HG03439 (cell line): ENCODE data around the gene TRPM3.
"Not testable (repeated sequence)": the region's sequence is repeated elsewhere in the genome, so short reads cannot be mapped to it uniquely, and the experiment has no call there.

Source experiments
- ATAC-seq: cut with Tn5 transposase; IDR thresholded peaks from one replicate; pipeline ENCODE4 v1.9.1; 2021; ENCODE audit warnings: mild to moderate bottlenecking, moderate library complexity; ENCODE audit not compliant: unreplicated experiment

The TRPM3 gene

DNA sequence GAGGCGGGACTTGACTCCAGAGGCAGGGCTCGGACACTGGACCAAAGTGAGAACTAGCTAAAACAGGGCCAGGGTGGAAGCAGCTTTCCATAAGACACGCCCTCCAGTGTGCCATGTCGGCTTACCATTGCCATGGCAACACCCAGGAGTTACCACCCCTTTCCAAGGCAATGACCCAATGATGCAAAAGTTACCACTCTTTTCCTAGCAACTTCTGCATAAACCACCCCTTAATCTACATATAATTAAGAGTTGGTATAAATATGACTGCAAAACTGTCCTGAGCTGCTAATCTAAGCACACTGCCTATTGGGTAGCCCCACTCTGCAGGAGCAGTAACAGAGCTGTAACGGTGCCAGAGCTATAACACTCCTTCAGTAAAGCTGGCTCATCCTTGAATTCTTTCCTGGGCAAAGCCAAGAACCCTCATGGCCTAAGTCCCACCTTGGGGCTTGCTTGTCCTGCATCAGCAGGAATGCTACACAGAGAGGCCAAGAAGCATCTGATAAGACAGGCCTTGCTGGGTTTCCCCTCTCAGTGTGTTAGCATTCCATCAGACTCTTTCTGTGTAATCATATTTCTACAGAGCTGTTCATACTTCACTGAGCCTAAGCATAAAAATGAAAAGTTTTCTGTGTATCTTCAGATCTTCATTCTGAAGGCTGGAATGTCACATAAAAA, 444.2 kb downstream of the TRPM3 start:
- ATAC-seq = no peak

DNA sequence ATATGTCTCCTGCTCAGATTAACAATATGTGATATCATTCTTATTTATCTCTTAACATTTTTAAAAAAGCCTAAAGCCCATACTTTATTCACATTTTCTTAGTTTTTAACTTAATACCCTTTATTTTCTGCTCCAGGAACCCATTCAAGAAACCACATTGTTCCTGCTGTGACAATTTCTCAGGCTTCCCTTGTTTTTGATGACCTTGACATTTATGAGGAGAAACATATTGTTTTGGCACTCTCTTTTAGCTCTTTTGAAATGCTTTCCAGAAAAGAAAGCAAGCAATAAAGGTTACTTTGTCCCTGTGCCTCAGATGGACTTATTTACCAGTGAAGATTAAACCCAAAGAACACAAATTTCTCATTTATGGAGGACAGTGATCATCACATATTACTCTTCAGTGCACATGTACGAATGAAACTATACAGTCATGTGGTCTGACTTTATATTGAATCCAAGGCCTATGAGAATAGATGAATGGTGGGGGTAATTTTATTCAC, 445.5 kb downstream of the TRPM3 start:
- no peak for ATAC-seq

DNA sequence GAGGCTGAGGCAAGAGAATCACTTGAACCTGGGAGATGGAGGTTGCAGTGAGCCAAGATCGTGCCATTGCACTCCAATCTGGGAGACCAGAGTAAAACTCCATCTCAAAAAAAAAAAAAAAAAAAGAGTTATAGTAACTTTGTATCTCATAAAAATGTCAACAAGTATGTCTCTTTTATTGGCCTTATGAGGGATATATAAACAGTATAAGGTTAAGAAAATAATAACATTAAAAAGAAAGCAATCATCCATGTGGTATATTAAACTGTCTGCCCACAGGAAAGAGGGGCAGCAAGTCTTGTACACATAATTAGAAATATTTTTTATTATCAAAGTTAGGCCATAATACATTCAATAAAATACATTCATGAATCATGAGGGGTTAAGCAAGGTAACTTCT, 447.6 kb downstream of the TRPM3 start:
- ATAC-seq = no peak

DNA sequence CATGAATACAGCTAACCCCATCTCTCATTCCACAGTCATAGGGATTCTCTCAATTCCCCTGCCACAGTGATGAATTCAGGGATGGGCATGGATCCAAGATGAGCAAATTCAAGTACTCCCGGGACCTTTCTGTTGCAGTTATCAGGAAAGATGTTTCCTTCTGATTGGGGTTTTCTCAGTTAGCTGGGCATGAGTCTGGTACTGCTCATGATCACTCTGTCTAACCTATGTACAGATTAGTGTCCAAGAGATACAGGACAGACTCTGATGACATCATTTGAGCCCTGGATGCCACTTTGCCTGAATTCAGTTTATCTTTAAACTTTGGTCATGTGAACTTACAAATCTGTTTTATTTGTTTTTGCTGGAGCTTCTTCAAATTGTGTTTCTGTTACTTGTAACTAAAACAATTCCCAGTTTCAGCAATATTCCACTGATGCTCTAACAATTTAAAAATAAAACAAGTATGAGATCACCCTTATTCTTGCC, 449.2 kb downstream of the TRPM3 start:
- no peak for ATAC-seq

DNA sequence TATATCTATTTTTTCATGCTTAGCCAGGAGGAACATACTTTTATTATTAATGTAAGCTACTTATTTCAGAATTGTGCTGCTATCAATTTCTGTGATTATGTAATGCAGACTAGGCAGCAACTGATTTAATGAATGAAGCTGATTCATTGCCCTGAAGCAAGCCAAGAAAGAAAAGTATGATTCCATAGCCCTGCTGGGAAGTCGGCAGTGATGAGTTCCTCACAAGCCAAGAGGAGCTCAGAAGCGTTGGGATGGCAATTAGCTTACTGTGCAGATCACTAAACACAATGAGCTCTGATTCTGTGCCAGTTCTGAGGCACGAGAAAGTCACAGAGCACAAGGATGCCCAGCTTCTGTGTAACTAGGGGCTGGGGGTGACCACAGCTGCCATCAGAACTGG, 452.7 kb downstream of the TRPM3 start:
- ATAC-seq = no peak

DNA sequence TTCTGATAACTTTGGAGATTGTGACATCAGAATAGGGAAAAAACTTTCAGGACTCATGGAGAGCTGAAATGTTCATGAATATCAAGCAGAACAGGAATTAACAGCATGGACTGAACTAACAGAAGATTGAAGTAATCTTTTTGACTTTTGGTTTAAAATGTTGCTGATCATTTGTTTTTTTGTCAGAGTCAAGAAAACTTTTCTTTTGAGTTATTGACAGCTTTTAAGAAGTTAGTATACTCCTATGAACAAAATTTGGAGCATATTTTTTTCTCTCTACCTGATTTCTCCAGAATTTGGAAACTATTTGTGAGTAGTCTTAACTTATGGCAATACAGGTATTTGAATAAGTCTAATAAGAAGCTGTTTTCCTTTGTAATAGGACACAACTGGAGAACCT, 462.7 kb downstream of the TRPM3 start:
- ATAC-seq = no peak

DNA sequence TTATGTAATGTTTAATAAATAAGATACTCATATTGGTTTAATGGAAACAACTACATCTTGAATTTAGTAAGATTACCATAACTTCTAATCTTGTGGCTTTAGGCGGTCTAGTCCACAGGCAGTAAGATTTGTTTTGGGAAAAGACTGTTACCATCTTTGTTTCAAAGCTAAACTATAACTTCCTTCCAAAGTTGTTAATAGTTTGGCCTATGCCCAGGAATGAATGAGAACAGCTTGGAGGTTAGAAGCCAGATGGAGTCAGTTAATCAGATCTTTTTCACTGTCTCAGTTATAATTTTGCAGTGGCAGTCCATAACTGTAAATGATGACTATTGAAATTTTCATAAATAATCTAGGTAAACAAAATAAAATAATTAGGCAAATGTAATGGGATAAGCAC, 465.1 kb downstream of the TRPM3 start:
- no peak for ATAC-seq

DNA sequence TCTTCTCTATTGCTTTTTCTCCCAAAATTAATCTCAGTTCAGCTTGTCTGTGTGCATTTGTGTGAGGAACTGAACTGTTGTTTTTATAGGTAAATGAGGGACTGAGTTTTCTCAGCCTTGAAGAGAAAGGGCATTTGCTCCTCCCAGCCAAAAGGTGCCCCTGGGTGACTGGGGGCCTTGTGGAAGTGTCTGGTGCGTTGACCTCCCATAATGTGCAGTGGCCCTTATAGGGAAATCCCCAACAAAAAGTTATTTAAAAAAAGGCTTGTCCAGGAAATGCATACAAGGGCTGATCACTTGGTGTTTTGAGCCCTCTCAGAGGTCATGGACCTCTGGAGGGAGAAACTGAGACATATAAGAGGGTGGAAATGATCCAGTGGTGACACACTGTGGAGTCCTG, 467.3 kb downstream of the TRPM3 start:
- ATAC-seq = no peak

DNA sequence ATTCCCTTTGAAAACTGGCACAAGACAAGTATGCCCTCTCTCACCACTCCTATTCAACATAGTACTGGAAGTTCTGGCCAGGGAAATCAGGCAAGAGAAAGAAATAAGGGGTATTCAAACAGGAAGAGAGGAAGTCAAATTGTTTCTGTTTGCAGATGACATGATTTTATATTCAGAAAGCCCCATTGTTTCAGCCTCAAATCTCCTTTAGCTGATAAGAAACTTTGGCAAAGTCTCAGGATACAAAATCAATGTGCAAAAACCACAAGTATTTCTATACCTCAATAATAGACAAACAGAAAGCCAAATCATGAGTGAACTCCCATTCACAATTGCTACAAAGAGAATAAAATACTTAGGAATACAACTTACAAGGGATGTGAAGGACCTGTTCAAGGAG, 476.8 kb downstream of the TRPM3 start:
- ATAC-seq = not testable (repeated sequence)

DNA sequence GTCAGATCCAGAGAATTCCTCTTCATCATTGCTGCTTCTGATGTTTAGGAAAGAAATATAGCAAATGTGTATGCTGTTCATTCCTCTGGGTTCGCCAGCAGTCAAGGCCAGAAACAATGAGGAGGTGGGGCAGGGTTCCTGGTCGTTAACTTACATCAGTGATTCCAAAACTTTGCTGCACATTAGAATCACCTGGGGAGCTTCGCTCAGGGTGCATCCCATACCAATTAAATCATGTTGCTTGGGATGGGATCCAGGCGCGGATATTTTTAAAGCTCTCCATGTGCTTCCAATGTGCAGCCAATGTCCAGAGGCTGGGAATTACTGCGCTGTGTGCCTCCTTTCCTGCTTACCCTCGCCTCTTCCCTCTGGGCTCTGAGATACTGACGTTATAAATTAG, 479.1 kb downstream of the TRPM3 start:
- ATAC-seq = no peak

DNA sequence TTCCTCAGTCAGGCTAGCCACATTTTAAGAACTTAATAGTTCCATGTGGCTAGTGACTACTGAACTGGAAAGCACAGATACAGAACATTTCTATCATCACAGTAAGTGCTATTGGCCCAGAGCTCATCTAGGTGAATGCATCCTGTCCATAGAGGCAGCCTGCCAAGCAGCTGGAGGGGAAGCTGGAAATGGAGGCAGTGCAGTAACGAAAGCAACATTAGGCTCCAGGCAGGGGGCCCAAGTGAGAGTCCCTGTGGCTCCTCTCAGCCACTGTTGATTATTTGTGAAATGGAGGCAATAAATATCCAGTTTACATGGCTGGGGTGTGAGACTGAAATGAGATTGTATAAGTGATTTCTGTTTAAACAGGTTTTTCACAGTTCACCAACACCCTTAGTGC, 479.8 kb downstream of the TRPM3 start:
- ATAC-seq = no peak

DNA sequence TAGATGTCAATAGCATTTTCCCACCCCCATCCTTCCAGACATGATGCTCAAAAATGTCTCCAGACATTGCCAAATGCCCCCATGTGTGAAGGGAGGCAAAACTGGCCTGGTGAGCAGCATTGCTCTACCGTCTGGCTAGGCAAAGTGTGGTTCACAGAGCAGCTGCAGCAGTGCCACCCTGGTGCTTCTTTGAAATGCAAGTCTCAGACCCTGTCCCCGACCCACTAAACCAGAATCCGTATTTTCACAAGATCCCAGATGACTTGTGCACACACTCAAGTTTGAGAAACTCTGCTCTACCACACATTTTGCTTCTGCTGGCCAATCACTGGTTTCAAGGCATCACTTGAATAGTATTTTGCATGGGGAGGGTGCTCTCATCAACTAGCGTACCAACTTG, 480.4 kb downstream of the TRPM3 start:
- no peak for ATAC-seq

DNA sequence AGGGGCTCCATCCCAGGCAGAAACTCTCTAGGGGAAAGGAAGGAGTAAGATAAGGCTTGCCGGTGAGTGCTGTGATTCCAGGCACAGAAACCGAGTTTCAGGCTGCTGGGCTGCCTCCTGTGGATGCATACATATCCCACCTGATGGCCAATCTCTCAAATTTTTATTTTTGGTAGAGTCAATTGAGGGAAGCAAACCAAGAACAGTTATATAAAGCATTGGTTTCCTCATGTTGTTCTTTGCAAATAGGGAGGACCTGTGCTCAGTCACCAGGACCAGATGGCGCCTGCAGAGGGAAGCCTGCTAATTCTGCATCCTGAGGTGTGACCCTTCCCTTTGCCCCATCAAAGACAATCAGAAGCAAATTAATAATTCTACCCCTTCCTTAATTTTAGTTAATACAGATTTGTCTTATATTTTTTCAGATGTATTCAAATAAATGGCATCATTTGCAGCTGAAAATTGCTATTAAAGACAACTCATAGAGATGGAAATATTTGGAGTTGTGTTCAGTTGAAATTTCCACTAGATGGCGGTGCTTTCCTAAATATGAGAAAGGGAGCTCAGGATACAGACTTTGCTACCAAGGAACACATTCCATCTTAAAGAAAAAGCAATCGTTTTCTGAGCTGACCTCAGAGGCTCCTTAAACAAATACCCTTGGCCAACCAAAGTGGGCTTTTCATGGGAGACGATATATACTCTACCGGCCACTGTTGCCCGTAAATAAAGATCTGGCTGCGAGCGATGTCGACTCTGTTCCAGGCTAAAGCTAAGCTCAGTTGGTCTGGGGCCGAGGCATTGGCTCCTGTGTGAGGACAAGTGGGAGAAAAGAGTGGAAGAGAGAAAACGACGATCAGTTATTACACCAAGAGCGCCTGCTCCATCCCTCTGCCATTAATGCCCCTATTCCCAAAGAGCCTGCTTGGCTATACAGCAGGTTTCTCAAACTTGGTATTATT, 481.3 kb downstream of the TRPM3 start:
- ATAC-seq = no peak

DNA sequence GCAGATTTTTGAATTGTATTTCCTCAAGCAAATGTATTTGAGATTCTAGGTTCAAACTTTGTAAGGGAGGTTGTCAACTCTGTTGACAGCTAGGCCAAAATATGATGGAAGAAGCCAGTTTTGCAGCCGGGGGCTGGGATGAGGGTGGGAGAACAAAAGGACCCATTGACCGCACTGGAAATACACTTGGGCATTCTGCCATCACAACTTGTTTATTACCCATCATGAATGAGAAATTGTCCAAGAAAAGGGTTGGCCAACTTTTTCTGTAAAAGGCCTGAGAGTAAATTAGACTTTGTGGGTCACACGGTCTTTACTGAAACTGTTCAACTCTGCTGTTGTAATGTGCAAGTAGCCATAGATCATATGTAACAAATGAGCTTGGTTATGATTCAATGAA, 485.6 kb downstream of the TRPM3 start:
- no peak for ATAC-seq

DNA sequence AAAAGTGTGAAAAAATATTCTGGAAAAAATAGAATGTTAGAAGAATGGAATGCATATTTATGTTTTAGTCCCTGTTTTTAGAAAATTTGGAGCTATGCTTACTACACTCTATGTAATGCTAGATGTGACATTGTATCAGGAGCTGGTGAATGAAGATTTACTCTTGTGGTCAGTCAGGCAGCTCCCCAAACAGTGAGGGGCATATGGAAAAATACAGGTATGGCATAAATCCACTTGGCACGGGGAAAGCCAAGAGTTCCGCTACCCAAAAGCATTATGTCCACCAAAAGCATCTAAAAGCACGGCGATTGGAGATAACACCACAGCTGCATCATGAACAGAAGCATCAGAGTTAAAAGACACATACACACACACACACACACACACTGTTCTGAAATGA, 486.7 kb downstream of the TRPM3 start:
- no peak for ATAC-seq

DNA sequence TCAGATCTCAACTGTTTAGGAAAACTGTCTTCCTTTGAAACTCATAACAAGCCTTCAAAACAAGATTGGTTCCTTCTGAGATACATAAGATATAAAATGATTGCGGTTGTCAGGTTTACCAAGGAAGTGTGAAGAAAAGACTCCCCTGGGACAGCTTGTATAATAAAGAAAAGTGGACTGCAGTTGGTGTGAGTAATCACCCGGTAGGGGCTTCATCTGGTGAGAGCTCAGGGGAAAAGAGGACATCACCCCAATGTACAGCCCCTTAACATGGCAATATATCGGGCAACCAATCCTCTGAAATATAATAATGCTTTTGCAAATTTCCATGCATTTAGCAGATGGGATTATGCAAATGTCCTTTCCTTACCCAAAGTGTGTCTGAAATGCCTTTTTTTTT, 490.4 kb downstream of the TRPM3 start:
- ATAC-seq = no peak

DNA sequence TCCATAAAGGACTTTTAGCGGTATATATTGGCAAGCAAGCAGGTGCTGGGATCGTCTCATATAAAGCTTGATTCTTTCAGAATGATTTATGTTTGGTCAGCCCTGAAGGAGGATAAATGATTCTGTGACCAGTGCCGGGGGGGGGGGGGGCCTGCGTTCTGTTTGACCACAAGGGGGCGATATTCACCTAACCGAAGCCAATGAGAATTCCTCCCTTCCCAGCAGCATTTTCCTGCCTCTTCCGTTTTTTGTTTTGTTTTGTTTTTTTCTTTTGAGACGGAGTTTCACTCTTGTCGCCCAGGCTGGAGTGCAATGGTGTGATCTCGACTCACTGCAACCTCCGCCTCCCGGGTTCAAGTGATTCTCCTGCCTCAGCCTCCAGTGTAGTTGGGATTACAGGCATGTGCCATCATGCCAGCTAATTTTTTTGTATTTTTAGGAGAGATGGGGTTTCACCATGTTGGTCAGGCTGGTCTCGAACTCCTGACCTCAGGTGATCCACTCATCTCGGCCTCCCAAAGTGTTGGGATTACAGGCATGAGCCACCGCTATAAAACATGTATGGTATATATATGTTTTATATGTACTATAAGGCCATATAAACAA, 492.2 kb downstream of the TRPM3 start:
- ATAC-seq = not testable (repeated sequence)

DNA sequence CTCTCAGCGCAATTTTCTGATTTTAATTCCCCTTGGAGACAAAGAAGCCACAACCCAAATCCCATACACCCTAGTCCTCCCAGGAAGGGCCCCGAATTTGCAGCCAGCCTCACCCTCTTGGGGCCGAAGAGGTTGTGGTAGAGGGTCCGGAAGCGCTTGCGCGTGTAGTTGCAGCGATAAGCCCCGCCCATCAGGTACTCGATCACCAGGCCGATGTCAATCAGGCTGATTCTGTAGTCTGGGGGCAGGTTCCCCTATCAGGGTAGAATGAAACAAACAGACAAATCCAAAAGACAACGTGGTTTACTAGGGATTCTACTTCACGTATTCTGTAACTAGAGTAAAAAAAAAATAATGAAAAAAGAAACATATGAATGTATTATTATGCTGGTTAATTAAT, 496.3 kb downstream of the TRPM3 start:
- ATAC-seq = no peak

DNA sequence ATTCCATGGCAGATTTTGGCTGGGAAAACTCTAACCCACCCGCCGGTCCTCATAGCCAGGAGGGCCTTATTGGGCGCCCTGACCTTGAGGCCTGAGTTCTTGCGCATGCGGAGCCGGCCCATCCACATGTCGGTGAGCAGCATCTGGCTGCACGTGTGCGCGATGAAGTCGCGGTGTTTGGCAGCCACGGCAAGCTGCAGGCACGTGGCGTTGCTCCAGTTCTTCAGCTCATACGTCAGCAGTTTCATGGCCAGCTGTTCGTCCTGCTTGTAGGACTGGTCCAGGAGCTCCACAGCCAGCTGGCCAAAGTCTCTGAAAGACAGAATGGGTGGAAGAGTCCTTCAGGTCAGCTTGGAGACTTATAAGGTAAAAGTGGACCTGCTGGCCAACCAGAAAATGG, 502.6 kb downstream of the TRPM3 start:
- no peak for ATAC-seq

DNA sequence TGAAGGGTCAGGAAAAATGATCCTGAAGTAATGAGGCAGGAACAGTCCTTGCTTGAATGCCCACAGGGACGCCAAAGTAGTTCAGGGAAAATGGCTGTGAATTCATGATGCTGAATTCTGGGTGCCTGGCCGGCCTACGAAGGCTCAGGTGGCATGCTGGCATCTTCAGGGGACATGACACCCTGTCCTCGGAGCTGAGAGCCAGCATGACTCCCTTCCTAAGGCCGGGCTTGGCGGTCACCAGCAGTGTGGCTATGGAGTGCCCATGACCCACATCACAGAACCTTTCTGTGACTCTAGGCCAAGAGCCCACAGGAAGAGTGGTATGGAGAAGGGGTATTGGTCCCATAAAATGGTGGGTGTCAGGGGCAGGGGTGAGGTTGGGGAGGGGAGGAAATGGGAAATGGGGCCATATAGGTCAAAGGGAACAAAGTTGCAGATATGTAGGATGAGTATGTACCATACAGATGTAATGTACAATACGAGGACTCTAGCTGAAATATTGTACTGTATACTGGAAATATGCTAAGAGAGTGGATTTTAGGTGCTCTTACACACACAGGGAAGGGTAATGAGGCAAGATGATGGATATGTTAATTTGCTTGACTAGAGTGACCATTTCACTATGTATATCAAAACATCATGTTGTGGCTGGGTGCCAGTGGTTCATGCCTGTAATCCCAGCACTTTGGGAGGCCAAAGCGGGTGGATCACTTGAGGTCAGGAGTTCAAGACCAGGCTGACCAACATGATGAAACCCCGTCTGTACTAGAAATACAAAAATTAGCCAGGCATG, 504.2 kb downstream of the TRPM3 start:
- no peak for ATAC-seq
